MM.1S (cell line): ENCODE results near the gene TMUB2.
A peak's percentile ranks its signal among the peaks of the same experiment; 100 is the strongest.

ENCODE experiments used
- DNase-seq: peaks from one replicate; pipeline ENCODE4 v3.0.0-alpha.2; 2015
- H2AFZ ChIP-seq: fragments of 300-600 bp; sonication (generic); 2 replicates; pipeline ENCODE4 v1.6.0; 2016; ENCODE audit warnings: antibody characterized with exemption, low read length
- H3F3A ChIP-seq: fragments of 300-600 bp; sonication (generic); 2 replicates; pipeline ENCODE4 v1.6.1; 2016; ENCODE audit warnings: mild to moderate bottlenecking, antibody characterized with exemption, low read length, moderate library complexity, mixed read lengths; ENCODE audit not compliant: insufficient read depth
- H3K27ac ChIP-seq: fragments of 300-600 bp; sonication (generic); 2 replicates; pipeline ENCODE4 v1.5.1; 2016; ENCODE audit warnings: mild to moderate bottlenecking, low read length
- H3K27me3 ChIP-seq: fragments of 300-600 bp; sonication (generic); replicated peaks from 2 replicates; pipeline ENCODE4 v1.6.0; 2016; ENCODE audit warnings: low read length; ENCODE audit not compliant: insufficient read depth
- H3K36me3 ChIP-seq: fragments of 300-600 bp; sonication (generic); replicated peaks from 2 replicates; pipeline ENCODE4 v1.6.1; 2016; ENCODE audit warnings: mild to moderate bottlenecking, low read length, mixed read lengths; ENCODE audit not compliant: insufficient read depth
- H3K4me1 ChIP-seq: fragments of 300-600 bp; sonication (generic); 2 replicates; pipeline ENCODE4 v1.6.1; 2016; ENCODE audit warnings: low read length, mixed read lengths
- H3K4me2 ChIP-seq: fragments of 300-600 bp; sonication (generic); 2 replicates; pipeline ENCODE4 v1.6.0; 2016; ENCODE audit warnings: low read depth, low read length
- H3K4me3 ChIP-seq: fragments of 300-600 bp; sonication (generic); 2 replicates; pipeline ENCODE4 v1.5.1; 2016; ENCODE audit warnings: low read length, mixed read lengths
- H3K79me2 ChIP-seq: fragments of 300-600 bp; sonication (generic); 2 replicates; pipeline ENCODE4 v1.6.1; 2016; ENCODE audit warnings: mixed run types, low read length, mixed read lengths
- H3K9ac ChIP-seq: fragments of 300-600 bp; sonication (generic); 2 replicates; pipeline ENCODE4 v1.6.1; 2016; ENCODE audit warnings: low read length, mixed read lengths
- H3K9me2 ChIP-seq: fragments of 300-600 bp; sonication (generic); replicated peaks from 2 replicates; pipeline ENCODE4 v1.6.1; 2016; ENCODE audit warnings: mild to moderate bottlenecking, low read length, mixed read lengths; ENCODE audit not compliant: insufficient read depth
- H3K9me3 ChIP-seq: fragments of 300-600 bp; sonication (generic); replicated peaks from 2 replicates; pipeline ENCODE4 v1.6.1; 2016; ENCODE audit warnings: mild to moderate bottlenecking, low read length, mixed read lengths; ENCODE audit not compliant: insufficient read depth
- H4K20me1 ChIP-seq: fragments of 300-600 bp; sonication (generic); 2 replicates; pipeline ENCODE4 v1.6.1; 2016; ENCODE audit warnings: mild to moderate bottlenecking, low read length, moderate library complexity, mixed read lengths; ENCODE audit not compliant: insufficient read depth
- CTCF ChIP-seq: fragments of 300-600 bp; sonication (generic); IDR thresholded peaks from 2 replicates; pipeline ENCODE4 v1.5.1; 2016; ENCODE audit warnings: antibody characterized with exemption, low read length, mixed read lengths
- EZH2 ChIP-seq: fragments of 300-600 bp; sonication (generic); optimal IDR thresholded peaks from 2 replicates; pipeline ENCODE3; 2017; ENCODE audit warnings: low read depth, mild to moderate bottlenecking, antibody characterized with exemption, low read length, mixed read lengths
- EZH2phosphoT487 ChIP-seq: fragments of 300-600 bp; sonication (generic); IDR thresholded peaks from 2 replicates; pipeline ENCODE4 v1.6.1; 2018; ENCODE audit warnings: antibody characterized with exemption, low read length

Gene TMUB2

GRCh38 chr17:44202756-44203155, 16.0 kb downstream of the TMUB2 start:
- no peak overlapping the region for H3K27ac ChIP-seq
- no peak overlapping the region for H3K9ac ChIP-seq
- H3K9me2 ChIP-seq, result no peaks in the 10 kb centered on the region
- H3K79me2 ChIP-seq, result peaks cover 21% of the 10 kb centered on the region
- no peak overlapping the region for H2AFZ ChIP-seq
- no peaks in the 10 kb centered on the region for H4K20me1 ChIP-seq
- peaks cover 12% of the 10 kb centered on the region for H3K4me1 ChIP-seq
- no peak overlapping the region for H3K4me3 ChIP-seq
- no peak overlapping the region for H3K4me2 ChIP-seq
- H3F3A ChIP-seq, result peaks cover 64% of the 10 kb centered on the region
- DNase-seq, result no peak
- H3K9me3 ChIP-seq, result no peaks in the 10 kb centered on the region
- no peaks in the 10 kb centered on the region; the same call in 1 of the 2 replicates for H3K36me3 ChIP-seq
- TF ChIP-seq CTCF, result no peak
- no peak for TF ChIP-seq EZH2
- no peak for TF ChIP-seq EZH2phosphoT487
- no peaks in the 10 kb centered on the region for H3K27me3 ChIP-seq

GRCh38 chr17:44203731-44204440, 17.1 kb downstream of the TMUB2 start:
- Histone ChIP-seq H4K20me1 (no peaks in the 10 kb centered on the region), H3K9me3 (no peaks in the 10 kb centered on the region), H3K27me3 (no peaks in the 10 kb centered on the region), H3K4me3 (no peak overlapping the region), H3K79me2 (peaks cover 9% of the 10 kb centered on the region), H3K36me3 (no peaks in the 10 kb centered on the region; the same call in 1 of the 2 replicates), H3F3A (peaks cover 53% of the 10 kb centered on the region), H3K27ac (no peak overlapping the region), H2AFZ (no peak overlapping the region), H3K9me2 (no peaks in the 10 kb centered on the region), H3K4me2 (no peak overlapping the region), H3K9ac (no peak overlapping the region), H3K4me1 (peaks cover 7% of the 10 kb centered on the region)
- no peak for TF ChIP-seq EZH2
- peak; percentile 83 for TF ChIP-seq CTCF
- peak; percentile 70 for DNase-seq

- Histone ChIP-seq H3K36me3 (no peaks in the 10 kb centered on the region; the same call in none of the 2 replicates), H3K79me2 (peaks cover 10% of the 10 kb centered on the region), H3K4me3 (no peak overlapping the region), H3K9ac (no peak overlapping the region), H3K9me3 (no peaks in the 10 kb centered on the region), H3K27me3 (no peaks in the 10 kb centered on the region), H4K20me1 (no peaks in the 10 kb centered on the region), H3F3A (peaks cover 52% of the 10 kb centered on the region), H3K4me1 (peaks cover 7% of the 10 kb centered on the region), H2AFZ (no peak overlapping the region), H3K9me2 (no peaks in the 10 kb centered on the region), H3K4me2 (no peak overlapping the region), H3K27ac (no peak overlapping the region)
- TF ChIP-seq CTCF (no peak), EZH2phosphoT487 (no peak), EZH2 (no peak)
- DNase-seq, result no peak
Observed at GRCh38 chr17:44204441-44204882, 17.7 kb downstream of the TMUB2 start.
